ENCODE measurements around the gene CA4.
A peak's percentile ranks its signal among the peaks of the same experiment; 100 is the strongest.

Gene CA4

DNA sequence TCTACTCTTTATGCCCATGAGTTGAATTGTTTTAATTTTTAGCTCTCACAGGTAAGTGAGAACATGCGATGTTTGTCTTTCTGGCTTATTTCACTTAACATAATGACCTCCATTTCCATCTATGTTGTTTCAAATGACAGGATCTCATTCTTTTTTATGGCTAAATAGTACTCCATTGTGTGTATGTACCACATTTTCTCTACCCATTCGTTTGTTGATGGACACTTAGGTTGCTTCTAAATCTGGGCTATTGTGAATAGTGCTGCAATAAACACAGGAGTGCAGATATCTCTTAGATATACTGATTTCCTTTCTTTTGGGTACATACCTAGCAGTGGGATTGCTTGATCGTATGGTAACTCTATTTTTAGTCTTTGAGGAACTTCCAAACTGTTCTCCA is 19.3 kb upstream of the CA4 start:
- DNase-seq = no peak

DNA sequence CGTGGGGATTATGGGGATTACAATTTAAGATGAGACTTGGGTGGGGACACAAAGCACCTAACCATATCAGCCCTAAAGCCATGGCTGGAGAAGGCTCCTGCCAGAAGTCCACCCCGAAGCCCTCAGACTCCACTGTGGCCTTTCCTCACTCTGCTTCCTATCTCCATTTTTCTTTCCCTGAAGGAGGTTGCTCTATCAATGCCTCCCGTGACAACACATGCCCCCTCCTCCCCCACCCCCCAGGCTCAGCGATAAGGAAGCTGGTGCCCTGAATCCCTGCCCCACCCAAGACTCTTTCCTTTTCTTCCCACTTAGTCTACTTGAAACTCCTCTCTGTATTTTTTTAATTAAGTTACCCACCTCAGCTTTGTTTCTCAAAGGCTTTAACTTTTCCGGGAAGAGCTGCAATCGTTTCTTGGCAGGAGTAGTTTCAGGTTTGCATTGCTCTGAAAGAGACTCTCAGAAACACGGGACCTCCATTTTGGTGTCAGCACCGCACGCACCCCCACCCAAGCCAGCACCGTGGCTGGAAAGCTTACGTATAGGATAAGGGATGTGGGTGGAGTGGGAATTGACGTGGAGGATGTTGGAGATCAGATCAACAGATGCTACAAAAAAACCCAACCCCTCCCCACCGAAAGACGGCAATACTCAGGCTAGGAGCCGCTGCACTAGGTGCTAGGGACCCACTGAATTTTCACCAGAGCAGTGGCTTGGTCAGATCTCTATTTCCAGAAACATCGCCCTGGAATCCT is 15.2 kb upstream of the CA4 start:
- DNase-seq = peak; percentile 25 to 60 (median 54)

DNA sequence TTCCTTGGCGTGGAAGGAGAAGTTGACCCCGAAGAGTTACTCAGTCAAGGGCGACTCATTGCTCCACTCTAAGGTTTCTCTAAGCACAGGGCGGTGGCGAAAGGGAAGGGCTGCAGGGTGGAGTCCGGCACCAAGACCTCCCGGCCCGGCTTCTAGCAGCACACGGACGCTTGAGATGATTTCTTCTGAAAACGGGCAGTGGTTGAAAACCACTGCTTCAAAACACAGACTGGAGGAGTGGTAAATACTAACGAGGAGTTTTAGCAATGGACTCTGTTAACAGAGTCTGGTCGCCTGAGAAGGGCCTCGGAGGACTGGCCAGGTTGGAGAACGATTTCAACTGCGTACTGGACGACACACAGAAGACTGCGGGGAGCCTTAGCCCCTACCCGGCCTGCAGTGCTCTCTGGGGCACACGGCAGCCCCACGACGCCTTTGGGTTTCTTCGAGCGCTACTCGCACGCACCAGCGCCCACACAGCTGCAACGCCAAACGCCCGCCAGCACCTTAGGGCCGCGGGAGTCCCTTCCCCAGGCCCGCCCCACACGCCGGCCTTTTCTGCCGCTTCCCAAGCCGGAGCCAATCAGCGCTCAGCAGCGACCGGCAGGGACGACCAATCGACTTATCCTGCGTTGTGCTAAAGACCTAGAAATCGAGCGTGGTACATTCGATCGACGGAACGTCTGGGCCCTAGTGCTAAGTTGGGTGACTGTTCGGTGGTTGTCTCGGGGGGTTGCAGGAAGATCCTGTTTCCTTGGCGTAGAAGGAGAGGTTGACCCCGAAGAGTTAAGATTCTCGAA is 14.4 kb upstream of the CA4 start:
- peak; percentile 93 to 94 (median 93) for DNase-seq

DNA sequence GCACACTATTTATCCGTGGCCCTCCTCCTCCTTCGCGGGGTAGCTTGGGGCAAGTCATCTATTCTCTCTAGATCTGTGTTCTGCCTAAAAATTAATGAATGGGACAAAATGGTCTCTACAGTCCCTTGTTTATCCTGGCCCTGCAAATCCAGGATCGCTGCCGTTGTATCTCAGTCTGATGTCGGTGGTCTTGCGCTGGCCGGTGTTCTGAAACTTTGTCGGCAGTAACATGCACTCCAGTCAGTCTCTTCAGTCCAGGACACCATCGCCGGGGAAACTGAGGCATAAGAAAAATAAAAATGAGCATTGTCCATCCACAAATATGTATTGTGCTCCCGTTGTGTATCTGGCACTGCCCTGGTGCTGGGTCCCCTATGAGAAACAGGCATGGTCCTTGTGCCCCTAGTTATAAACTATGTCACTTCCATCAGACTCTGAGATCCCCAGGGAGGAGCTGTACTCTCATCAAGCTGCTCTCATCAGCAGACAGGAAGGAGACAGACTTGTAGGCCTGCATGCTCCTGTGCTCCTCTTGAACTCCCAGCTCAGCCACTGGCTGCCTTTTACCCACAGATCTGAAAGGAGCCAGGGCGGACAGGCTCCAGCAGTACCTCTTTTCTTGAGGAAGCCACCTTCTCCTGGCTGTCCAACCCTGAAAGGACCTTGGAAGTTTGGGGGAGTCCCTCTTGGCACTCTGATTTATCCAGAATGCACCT is 13.7 kb upstream of the CA4 start:
- no peak for DNase-seq

DNA sequence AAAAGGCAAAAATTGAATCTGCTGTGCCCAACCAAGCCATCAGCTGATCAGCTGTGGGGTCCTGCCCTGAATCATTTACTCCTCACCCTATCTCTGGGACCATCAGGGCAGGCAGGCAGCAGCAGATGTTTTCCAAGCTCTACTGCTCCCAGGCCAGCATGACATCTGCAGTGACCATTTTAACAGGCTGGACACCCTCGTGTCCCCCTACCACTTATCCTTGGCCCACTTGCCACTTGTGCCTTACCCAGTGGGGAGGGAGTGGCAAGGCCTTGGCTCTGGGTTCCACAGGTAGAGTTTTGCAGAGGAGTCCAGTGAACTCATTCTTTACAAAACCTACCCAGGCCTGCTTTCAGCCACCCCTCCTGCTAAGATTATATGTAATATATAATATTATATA is 12.0 kb upstream of the CA4 start:
- DNase-seq = no peak

DNA sequence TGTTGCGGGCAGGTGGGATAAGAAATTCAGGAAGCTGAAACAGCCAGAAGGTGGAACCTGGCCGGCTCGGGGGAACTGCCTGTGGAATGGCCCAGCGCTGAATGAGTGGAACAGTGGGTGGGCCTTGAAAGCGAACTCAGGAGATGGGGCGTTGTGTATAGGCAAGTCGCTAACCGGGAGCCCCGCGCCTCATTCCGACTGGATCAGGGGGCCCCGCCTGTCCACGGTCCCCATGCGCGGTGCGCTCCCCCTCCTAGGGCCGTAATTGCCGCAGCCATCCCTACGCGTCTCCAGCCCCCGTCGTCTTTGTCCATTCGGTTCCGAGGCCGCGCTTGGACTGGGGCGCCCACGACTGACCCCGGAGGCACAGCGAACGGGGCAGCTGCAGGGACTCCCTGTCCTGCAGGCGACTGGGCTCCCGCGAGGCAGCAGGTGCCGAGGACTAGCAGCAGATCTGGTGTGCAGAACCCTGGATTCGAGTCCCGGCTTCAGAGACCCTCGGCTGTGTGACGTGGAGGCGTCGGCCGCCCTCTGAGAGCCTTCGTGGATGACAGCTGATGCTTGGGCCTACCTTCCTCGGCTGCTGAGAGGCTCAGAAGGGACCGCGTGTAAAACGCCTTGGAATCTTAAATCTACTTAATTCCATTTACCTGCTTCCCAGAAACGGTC is 10.9 kb upstream of the CA4 start:
- DNase-seq = no peak

DNA sequence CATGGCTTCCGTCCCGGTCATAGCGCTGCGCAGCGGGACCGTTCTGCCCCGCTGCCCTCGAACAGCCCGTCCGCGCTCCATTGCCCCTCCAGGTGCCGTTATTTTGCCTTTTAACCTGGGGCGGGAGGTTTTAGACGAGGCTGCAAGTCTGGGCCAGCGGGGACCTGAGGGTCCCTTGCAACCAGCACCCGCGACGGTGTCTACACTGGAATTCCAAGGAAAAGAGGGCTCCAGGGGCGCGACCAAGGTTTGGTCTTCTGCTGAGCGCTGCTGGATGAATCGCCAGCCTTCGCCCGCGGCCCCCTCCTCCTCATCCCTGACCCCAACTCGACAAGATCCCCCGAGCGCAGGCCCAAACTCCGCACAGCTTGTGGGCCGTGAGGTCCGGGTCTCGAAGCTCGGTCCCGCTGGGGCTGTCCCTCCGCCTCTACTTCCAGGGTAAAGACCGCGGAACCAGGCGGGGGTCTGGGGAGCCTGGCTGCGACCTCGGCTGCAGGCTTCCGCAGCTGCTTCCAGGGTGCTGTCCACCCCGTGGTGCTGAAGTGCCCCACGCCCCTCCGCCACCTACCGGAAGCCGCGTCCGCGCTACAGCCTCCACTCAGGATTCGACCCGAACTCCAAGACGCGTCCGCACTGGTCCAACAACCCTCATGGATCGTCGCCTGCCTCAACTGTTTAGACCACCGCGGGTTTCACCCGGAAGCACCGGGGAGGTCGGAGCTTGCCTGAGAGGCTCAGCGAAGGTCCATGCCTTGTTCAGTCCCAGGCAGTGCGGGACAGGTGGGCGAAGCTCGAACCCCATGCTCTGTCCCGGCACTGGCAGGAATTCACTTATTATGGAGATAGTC is 10.1 kb upstream of the CA4 start:
- peak; percentile 76 to 90 (median 85) for DNase-seq

DNA sequence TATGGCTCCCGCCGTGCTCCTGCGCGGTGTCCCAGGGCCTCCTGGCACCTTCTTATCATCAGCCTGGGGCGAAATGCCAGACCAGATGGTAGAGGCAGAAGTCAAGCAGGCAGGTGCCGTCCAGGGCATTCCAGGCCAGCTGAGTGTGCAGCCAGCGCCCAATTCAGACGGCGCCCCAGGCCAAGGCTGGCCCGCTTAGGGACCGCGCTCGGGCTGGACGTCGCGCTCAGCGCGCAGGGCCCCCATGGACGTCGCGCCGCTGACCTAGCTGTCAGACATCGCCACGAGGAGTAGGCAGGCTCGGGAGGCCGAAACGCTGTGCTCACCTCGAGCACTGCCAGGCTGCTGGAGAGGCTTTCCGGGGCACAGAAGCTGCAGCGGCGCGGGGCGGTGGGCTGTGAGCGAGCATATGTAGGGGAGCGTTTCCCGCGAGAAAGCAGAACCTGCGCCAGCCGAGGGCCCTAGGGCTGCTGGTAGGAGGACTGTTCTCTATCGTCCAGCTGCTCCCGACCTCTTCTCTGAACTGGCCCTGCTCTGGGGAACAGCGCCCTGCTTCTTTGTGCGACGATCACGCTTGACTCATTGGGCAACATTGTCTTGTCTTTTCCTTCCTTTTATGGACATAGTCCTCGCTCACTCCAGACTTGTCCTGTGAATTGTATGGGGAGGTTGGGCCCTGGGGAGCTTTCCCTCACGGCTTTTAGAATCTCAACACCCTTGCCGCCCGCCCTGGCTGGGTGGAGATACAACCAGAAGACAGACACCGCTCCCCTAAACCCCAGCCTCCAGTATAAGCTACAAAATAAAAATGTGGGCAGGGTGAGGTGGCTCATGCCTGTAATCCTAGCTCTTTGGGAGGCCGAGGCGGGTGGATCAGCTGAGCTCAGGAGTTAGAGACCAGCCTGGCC is 8.4 kb upstream of the CA4 start:
- DNase-seq = peak; percentile 54 to 65 (median 59)

DNA sequence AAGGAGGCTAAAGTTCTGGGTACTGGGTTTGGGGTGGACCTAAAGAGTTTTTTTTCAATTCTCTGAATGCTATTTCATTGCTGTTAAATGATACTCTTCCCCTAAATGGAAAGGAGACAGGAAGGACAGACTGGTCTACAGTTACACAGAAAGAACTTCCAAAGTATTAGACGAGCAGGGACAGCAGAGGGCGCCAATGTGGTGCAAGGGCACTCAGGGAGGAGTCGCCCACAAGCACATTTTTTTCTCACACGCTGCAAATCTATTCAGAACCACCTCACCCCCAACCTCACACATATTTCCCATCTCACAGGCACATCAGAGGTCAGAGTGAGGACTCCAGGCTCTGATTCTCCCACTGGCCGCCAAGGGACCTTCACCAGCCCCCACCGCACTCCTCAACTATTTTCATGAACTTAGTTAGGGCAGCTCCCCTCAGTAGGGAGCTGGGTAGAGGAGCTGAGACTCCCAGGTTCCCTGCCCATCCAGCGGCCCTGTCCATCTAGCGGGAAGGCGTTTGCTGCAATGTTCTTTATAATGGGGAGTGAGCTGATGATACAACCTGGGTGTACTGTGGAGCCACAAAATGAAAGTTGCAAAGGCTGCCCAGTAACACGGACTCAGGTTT is 6.8 kb upstream of the CA4 start:
- DNase-seq = peak; percentile 90 to 94 (median 93)

DNA sequence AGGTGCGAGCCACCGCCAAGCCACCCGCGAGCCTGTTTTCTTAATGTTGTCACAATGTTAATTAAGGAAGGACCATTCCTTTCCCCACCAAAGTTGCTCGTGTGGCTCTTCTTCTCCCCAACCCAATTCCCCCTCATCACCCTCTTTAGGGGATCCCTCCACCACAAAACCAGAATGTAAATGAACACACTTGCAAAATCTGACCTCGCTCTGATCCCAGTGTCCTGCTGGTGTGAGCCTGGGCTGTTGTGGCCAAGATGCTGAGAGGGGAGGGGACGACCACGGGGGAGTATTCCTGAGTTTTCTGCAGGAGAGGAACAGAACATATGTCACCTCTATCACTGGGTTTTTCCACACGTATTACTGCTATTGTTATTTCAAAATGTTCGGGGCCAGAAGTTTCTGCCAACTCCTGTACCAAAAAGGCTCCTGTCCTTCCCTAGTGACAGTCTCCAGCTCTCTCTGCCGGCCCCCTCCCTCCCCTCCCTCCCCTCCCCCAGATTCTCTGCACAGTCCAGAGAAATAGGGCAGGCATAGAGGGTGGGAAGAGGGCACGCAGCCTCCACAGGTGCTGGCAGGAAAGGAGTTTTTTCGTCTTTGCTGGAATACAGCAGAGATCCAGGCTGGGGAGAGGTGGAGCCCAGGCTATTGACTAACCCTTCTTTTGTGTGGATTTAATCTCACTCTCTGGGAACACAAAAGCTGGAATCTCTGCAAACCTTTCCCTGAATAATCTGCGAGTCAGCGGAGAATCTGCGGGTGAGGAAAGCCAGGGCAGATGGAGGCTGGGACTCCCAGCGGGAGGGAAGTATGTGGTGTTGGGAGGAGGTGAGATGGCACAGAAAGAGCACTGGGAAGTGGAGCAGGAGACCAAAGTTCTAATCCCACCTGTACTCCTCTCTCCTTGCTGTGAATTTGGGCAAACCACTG is 4.5 kb upstream of the CA4 start:
- no peak for DNase-seq

DNA sequence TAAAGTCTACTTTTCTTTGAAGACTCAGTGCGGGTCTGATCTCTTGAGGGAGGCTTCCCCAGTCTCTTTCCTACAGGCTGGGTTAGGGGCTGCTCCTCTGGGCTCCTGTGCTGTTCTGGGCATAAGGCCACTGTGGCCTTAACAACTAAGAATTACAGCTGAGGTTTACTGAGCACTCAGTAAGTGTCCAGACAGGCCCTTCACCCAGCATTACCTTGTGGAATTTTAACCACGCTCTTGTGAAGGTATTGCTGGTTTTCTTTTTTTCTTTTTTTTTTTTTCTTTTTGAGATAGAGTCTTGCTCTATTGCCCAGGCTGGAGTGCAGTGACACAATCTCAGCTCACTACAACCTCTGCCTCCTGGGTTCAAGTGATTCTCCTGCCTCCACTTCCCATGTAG is 3.6 kb upstream of the CA4 start:
- DNase-seq = no peak

DNA sequence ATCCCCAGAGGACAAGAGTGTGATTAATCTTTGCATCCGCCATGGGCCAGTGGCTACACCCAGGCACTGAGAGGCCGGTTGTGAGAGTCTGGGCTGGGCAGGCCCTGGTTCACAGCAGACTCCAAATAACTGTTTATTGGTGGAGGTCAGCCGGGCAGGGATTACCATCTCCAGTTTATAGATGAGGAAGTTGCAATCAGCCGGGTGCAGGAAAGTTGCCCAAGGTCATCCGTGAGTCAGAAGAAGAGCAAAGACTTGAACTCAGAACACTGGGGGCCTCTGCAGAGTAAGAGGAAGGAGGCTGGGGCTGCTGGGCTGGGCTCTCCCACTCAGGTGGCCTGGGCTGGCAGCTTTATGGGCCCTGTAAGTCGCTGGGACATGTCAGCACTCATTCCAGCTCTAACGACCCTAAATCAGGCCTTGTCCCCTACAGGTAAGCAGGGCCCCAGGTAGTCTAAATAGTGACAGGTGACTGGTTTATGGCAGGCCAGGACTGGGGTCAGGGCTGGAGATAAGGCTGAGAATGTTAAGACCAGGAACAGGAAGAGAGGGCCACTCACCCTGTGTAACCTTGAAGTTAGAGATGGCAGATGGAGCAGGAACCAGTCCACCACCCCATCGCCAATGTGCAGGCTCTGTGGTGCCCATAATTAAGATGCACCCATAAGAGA is 2.1 kb upstream of the CA4 start:
- peak in 2 of 3 donors; percentile 26 to 43 for DNase-seq

DNA sequence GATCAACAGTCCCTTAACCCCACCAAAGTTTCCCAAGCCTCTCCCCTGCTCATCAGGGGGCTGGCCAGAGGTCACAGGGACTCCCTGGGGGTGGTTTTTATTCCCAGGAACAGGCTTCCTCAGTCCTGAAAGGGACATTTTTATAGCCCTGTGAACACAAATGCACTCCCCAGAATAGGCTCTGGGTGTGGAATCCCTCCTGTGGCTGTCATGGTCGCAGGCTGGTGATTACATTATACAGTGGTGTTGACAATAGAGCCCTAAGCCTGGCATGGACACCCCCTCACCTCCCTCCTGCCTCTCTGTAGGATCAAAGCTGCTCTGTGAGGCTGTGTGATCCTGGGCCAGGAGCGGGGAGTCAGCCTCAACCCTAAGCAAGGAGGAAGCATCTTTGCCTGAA is 1.4 kb upstream of the CA4 start:
- DNase-seq = no peak

DNA sequence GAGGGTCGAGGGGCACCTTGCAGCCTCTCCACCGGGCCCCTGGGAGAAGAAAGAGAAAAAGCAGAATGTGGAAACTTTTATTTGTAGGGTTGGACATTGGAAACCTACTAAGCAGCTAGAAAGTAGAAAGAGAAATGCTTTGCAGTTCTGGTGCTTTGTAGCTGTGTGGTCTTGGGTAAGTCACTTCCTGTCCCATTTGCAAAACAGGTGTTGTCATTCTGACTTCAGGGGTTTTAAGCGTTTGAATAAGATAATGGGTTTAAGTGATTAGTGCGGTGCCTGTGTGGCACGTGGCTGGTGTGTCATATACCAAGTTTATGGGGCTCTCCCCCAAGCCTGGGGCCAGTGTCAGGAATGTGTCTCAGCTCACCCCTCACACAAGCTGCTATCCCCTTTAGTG is 1.6 kb downstream of the CA4 start:
- DNase-seq = no peak

DNA sequence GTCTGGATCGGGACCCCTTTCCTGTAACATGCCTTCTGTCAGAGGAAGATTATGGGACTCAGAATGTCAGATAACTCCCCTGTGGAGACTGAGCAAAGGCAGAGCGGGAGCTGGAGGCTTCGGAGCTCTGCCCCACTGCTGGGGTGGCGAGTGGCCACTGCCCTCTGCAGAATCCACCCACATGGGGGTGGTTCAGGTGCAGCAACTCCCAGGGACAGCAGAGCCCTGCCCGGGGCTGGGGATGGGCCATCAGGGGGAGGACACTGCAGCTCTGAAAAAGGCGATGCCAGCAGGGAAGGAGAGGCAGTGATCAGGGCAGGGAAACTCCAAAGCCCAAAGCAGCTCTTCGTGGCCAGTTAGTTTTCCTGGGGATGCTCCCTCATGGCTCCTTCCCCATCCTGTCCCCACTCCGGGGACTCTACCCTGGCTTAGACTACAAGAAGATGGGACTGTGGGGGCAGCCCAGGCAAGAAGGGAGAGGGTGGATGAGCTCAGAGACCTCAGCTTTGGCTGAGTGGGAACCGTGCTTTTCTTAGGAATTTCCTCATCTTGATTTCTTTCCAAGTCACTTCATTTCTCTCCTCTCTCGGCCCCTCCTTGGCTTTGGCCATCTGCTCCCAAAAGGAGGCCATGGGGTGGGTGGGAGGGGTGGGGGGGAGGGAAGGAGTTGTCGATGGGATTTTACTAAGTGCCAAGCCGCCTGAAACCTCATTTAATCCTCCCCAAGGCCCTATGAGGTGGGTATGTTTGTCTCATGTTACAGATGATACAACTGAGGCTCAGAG is 4.0 kb downstream of the CA4 start:
- peak in 1 of 3 donors; percentile 41 for DNase-seq

DNA sequence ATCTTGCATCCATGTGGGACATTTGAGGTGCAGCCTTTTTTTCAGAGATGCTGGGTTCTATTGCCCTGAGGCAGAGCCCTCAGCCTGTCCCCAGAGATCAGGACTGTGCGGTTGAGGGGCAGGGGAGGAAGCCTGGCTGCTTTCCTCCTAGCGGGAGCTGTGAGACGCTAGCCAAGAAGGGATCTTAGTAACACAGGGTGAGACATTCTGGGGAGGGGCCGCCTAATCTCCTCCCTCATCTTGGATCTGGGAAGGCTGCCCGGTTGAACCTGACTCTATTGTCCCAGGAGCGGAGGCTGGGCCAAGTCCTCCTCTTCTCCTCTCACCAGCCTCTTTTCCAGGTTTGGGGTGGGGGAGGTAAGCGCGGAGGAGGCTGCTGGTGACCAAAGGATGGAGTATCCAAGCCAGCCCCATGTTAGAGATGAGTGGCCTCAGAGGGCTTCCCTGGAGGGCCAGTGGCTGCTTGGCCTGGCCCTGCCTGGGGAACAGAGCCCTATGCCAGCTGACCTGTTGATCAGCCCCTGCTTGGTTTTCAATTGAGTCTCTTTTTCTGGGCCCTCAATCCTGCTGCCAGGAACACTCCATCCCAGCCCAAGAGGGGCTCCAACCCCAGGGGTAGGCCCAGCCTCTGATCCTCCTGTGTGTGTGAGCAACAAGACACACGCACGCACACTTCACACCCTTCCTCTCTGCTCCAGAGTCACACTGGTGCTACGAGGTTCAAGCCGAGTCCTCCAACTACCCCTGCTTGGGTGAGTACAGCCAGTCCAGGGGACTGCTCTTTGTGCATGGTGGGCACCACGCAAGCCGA is 5.0 kb downstream of the CA4 start:
- DNase-seq = no peak

DNA sequence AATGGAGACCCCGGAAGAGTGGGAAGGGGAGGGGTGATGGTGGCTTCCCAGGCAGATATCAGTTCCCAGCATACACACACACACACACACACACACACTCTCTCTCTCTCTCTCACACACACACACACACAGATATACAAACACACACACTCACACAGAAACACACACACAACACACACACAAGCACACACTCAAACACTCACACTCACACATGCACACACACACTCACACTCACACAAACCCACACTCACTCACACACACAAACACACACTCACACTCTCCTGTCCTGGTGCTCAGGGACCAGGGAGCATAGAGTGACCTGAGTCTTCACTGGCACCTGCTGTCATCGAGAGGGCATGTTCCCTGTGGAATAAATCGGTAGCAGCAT is 5.6 kb downstream of the CA4 start:
- no peak for DNase-seq

All from suppressor macrophage treated with lipopolysaccharide for 1 hour (primary cell).